ENCODE results near the gene AP2B1.

GRCh38 chr17:35694906-35695305 is 107.8 kb downstream of the AP2B1 start:
- TF ChIP-seq CTCF (IDR thresholded peaks at IDR 0.05) (no peak), EMX1 (CRISPR knock-in tag; IDR thresholded peaks at IDR 0.05) (no peak), CREB1 (CRISPR knock-in tag; IDR thresholded peaks at IDR 0.05) (no peak), ZNF121 (CRISPR knock-in tag; IDR thresholded peaks at IDR 0.05) (no peak), CREM (CRISPR knock-in tag; IDR thresholded peaks at IDR 0.05) (no peak), KAT7 (CRISPR knock-in tag; IDR thresholded peaks at IDR 0.05; ENCODE audit: borderline replicate concordance) (no peak), ESRRA (CRISPR knock-in tag; IDR thresholded peaks at IDR 0.05; ENCODE audit: borderline replicate concordance) (no peak), ELF4 (CRISPR knock-in tag; IDR thresholded peaks at IDR 0.05; ENCODE audit: low read depth) (no peak), FOXP1 (CRISPR knock-in tag; IDR thresholded peaks at IDR 0.05; ENCODE audit: borderline replicate concordance) (no peak), FOXP4 (CRISPR knock-in tag; IDR thresholded peaks at IDR 0.05) (no peak), NR1H2 (CRISPR knock-in tag; IDR thresholded peaks at IDR 0.05) (no peak), ZNF416 (CRISPR knock-in tag; IDR thresholded peaks at IDR 0.05) (no peak), NR2C2 (CRISPR knock-in tag; IDR thresholded peaks at IDR 0.05) (no peak)
